HG03432 (cell line): ENCODE results near the gene CBX6.

Source experiments
- ATAC-seq: cut with Tn5 transposase; IDR thresholded peaks from one replicate; pipeline ENCODE4 v1.9.1; 2021; ENCODE audit warnings: mild to moderate bottlenecking, moderate library complexity; ENCODE audit not compliant: unreplicated experiment

Gene CBX6

DNA sequence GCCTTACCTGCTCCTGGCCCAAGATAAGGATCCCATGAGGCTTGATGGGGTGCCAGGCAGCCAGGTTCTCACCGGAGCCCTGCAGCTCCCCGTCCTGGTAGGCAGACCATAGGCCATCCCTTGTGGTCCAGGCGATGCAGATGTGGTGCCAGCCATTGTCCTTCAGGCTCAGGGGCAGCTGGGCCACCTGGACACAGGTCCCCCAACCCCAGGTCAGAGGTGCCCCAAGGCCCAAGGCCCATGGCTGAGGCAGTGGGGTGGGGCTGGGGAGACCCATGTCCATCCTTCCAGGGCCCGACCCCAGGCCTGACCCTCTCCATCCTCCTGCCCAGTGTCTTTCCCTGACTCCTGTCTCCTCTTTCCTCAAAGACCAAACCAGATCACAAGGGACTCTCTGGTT, 48.9 kb downstream of the CBX6 start:
- ATAC-seq: no peak

DNA sequence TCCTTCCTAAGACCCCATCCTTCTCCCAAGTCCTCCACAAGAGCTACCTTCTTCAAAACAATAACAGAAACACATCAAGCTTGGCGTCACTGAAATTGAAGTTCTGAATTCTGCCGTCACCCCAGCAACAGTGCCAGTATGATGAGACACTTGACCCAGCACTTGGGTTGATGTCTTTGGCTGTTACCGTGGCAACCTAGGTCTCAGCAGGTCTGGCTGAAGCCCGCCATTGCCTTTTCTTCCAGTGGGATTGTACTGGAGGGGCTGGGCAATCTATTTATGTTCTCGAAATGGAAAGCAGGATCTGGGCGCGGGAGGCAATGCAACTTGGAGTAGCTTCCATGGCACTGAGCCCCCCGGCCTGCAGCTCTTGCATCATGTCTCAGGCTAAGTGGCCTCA, 52.0 kb downstream of the CBX6 start:
- no peak for ATAC-seq

DNA sequence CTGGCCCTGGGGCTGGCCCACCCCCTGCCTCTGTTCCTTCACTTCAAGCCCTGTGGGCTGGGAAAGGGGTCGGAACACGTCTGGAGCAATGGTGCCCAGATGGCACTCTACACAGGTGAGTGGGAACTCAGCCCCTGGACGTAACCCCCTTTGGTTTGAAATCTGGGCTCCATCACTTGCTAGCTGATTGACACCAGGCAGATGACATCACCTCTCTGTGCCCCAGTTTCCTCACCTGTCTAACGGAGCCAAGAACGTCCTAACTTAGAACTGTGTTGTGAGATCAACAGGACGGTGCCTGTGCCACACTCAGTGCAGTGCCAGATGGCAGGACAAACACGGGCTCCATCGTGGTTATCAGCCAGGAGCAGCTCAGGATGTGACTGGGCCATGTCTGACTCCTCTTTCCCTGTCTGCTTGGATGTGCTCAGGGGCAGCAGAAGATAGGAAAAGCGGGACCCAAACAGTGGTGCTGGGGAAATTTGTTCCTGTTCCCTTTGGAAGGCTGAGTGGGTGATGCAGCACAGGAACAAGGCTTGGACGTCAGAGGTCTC, 52.6 kb downstream of the CBX6 start:
- no peak for ATAC-seq

DNA sequence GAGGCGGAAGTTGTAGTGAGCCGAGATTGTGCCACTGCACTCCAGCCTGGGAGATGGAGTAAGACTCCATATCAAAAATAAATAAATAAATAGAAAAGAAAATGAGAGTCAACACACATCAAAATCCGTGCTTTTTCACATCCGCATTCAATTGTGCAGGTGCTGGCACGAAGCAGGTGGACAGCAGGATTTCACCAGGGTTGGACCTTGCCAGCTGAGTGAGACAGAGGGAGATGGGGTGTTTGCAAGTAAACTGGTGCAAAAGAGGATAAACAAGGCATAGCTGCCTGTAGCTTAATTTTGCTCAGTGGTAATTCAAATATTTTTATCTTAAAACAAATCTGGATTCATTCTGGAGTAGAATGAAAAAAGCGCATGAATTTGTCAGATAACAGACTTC, 54.8 kb downstream of the CBX6 start:
- no peak for ATAC-seq

DNA sequence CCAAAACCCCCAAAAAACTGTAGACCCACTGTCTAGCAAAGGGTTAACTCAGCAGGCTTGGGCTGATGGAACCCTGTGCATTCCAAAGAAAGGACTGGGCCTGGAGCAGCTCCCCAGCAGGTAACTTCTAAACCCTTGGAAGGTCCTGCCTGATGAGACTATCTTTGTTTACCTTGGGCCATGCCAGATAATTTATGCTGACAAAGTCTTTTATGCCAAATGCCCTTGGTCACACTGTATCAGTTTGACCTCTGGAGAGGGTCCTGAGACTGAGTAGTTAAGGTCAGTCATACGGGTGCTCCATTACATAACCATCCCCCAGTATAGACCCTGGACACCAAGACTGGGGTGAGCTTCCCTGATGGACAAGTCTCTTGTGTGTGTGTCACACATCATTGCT, 56.2 kb downstream of the CBX6 start:
- ATAC-seq: no peak
